BJ (cell line): ENCODE results near the gene DNAJC8. TPM values are rescaled to one million over a fixed set of nuclear protein-coding genes. Genes with fewer than 3 reads are reported as not detected.

Source experiments
- CTCF ChIA-PET: fragments of 350-600 bp; formaldehyde crosslinking; extraction: SDS; loops from one replicate; lab custom pipeline; 2021; ENCODE audit warnings: antibody characterized with exemption, inconsistent platforms; lab: Yijun Ruan, JAX
- POLR2A ChIA-PET: fragments of 300-600 bp; sonication (Branson Sonifier 250); formaldehyde crosslinking; extraction: SDS; loops from one replicate; lab custom pipeline; 2021; ENCODE audit warnings: antibody characterized with exemption; lab: Charles Lee
- DNase-seq: peaks from one replicate; pipeline ENCODE4 v3.0.0-alpha.2; 2011; ENCODE audit warnings: low read depth
- H3K27me3 ChIP-seq: 2 replicates; pipeline ENCODE4 v1.6.0; 2011; ENCODE audit warnings: low read length; ENCODE audit not compliant: control insufficient read depth, insufficient read depth
- H3K36me3 ChIP-seq: 2 replicates; pipeline ENCODE4 v1.5.1; 2011; ENCODE audit warnings: low read length; ENCODE audit not compliant: control insufficient read depth, insufficient read depth
- H3K4me3 ChIP-seq: 2 replicates; pipeline ENCODE4 v1.5.1; 2011; ENCODE audit warnings: low read depth, mild to moderate bottlenecking, control low read depth, low read length
- CTCF ChIP-seq: IDR thresholded peaks from 2 replicates; pipeline ENCODE4 v1.5.1; 2011; ENCODE audit warnings: low read depth, mild to moderate bottlenecking, control low read depth, inconsistent platforms, low read length, moderate library complexity; ENCODE audit not compliant: insufficient read depth
- polyA plus RNA-seq: library from polyadenylated mRNA; depleted of rRNA; stranded (reverse); fragments of >200 nt; gene quantifications from 2 replicates; pipeline ENCODE4 v1.2.3, GENCODE V29; 2011

DNAJC8 gene
- polyA plus RNA-seq, 1 experiment: 49.1 TPM

- POLR2A ChIA-PET: no interaction called here
- TF ChIP-seq CTCF: no peak
- DNase-seq: no peak
- Histone ChIP-seq H3K36me3 (peaks cover 6% of the 10 kb centered on the region), H3K4me3 (no peak overlapping the region), H3K27me3 (no peaks in the 10 kb centered on the region)
- CTCF ChIA-PET: interaction anchor here (1.3 to 2.2 kb wide), 2 partner anchors 12 to 18 kb away, joined by 3 to 10 read pairs; no protein-coding TSS in a partner anchor
Observed at GRCh38 chr1:28266920-28267322, 34.1 kb upstream of the DNAJC8 start.

- Histone ChIP-seq H3K36me3 (peaks cover 3% of the 10 kb centered on the region; the same call in 1 of the 2 replicates), H3K4me3 (no peak overlapping the region), H3K27me3 (no peaks in the 10 kb centered on the region)
- DNase-seq: no peak
- POLR2A ChIA-PET: no interaction called here
- no peak for TF ChIP-seq CTCF
- CTCF ChIA-PET: interaction anchor here (2.2 kb wide), 1 partner anchor 16 kb away, joined by 10 read pairs; no protein-coding TSS in a partner anchor
Observed at GRCh38 chr1:28265577-28265976, 32.7 kb upstream of the DNAJC8 start.

GRCh38 chr1:28264897-28265296 is 32.1 kb upstream of the DNAJC8 start:
- POLR2A ChIA-PET: no interaction called here
- Histone ChIP-seq H3K27me3 (no peaks in the 10 kb centered on the region), H3K4me3 (no peak overlapping the region), H3K36me3 (peaks cover 3% of the 10 kb centered on the region; the same call in 1 of the 2 replicates)
- no peak for TF ChIP-seq CTCF
- DNase-seq: no peak
- CTCF ChIA-PET: no interaction called here

GRCh38 chr1:28260803-28261174 is 28.0 kb upstream of the DNAJC8 start:
- H3K27me3 ChIP-seq: no peaks in the 10 kb centered on the region
- no peak for TF ChIP-seq CTCF
- peak overlapping the region; percentile 98 for H3K4me3 ChIP-seq
- no peak for DNase-seq
- no peaks in the 10 kb centered on the region for H3K36me3 ChIP-seq
- CTCF ChIA-PET: interaction anchor here (0.8 to 2.5 kb wide), 4 partner anchors 12 to 172 kb away, joined by 3 to 14 read pairs (median 4); no protein-coding TSS in a partner anchor
- POLR2A ChIA-PET: no interaction called here

GRCh38 chr1:28259934-28260802 is 27.3 kb upstream of the DNAJC8 start:
- ChIA-PET POLR2A (interaction anchor here (0.7 to 0.8 kb wide), 2 partner anchors 183 to 245 kb away, joined by 3 read pairs; partner anchors contain the start of gene RCC1), CTCF (interaction anchor here (0.8 to 2.5 kb wide), 4 partner anchors 12 to 172 kb away, joined by 3 to 14 read pairs (median 4); no protein-coding TSS in a partner anchor)
- Histone ChIP-seq H3K27me3 (no peaks in the 10 kb centered on the region), H3K4me3 (peak overlapping the region; percentile 98), H3K36me3 (no peaks in the 10 kb centered on the region)
- no peak for TF ChIP-seq CTCF
- DNase-seq: no peak
